Gastroesophageal sphincter (tissue), 4 donors: ENCODE measurements around the gene TTC7B. TPM values are rescaled to one million over a fixed set of nuclear protein-coding genes. Genes with fewer than 3 reads are reported as not detected.
"Not testable (repeated sequence)": the region's sequence is repeated elsewhere in the genome, so short reads cannot be mapped to it uniquely, and the experiment has no call there.

Experiments used
- ATAC-seq: fragments of 150-250 bp; one replicate; pipeline ENCODE4 v1.9.1; 2016; ENCODE audit warnings: mild to moderate bottlenecking, moderate library complexity
- H3K27ac ChIP-seq, 4 donors: fragments of 200-600 bp; sonication (generic) in 3 of 4; 1 replicate in 3 of 4; 2 replicates in 1 of 4; pipeline ENCODE4 v1.5.1; 2016 to 2019
- H3K27me3 ChIP-seq: fragments of 200-600 bp; sonication (generic); one replicate; pipeline ENCODE4 v1.5.1; 2019
- H3K36me3 ChIP-seq, 2 donors: fragments of 200-600 bp; sonication (generic); one replicate each; pipeline ENCODE4 v1.5.1; 2019; ENCODE audit warnings: control low read depth in 1 of 2
- H3K4me1 ChIP-seq, 3 donors: fragments of 200-600 bp; sonication (generic); 1 replicate in 2 of 3; 2 replicates in 1 of 3; pipeline ENCODE4 v1.5.1; 2016 to 2019; ENCODE audit warnings: control low read depth in 2 of 3
- H3K4me3 ChIP-seq, 2 donors: fragments of 200-600 bp; sonication (generic); one replicate each; pipeline ENCODE4 v1.5.1; 2019; ENCODE audit warnings: mild to moderate bottlenecking in 1 of 2, moderate library complexity in 1 of 2
- H3K9me3 ChIP-seq, 3 donors: fragments of 200-600 bp; sonication (generic); one replicate each; pipeline ENCODE4 v1.5.1; 2017 to 2019; ENCODE audit warnings: control low read depth in 2 of 3
- CTCF ChIP-seq, 4 experiments: fragments of 200-600 bp in 2 of 4; fragments of 450-650 bp in 2 of 4; sonication (generic) in 1 of 4; IDR thresholded peaks; one replicate each; pipeline ENCODE4 v1.5.1; 2017 to 2019; ENCODE audit warnings: antibody characterized with exemption in 4 of 4, mild to moderate bottlenecking in 2 of 4, moderate library complexity in 2 of 4
- EP300 ChIP-seq: sonication (generic); formaldehyde crosslinking; IDR thresholded peaks from one replicate; pipeline ENCODE4 v1.6.1; 2017; ENCODE audit warnings: antibody characterized with exemption, mild to moderate bottlenecking
- POLR2A ChIP-seq, 2 donors: fragments of 450-650 bp; IDR thresholded peaks; one replicate each; pipeline ENCODE4 v1.6.1; 2017; ENCODE audit warnings: antibody characterized with exemption in 2 of 2, mild to moderate bottlenecking in 2 of 2, moderate library complexity in 1 of 2
- POLR2AphosphoS5 ChIP-seq: sonication (generic); formaldehyde crosslinking; IDR thresholded peaks from one replicate; pipeline ENCODE4 v1.6.1; 2017; ENCODE audit warnings: antibody characterized with exemption
- WGBS, 2 donors: methylation state at CpG; one replicate each; pipeline ENCODE4 v1.1.5; 2018; ENCODE audit warnings: low coverage in 1 of 2; 5-methylcytosine and 5-hydroxymethylcytosine counted together
- total RNA-seq, 4 donors: library from RNA; depleted of rRNA; stranded (reverse); fragments of >200 nt; gene quantifications; one replicate each; pipeline ENCODE4 v1.1.0, GENCODE V29; 2016

Gene TTC7B
- total RNA-seq, 4 donors from 2014 or later = 59.0 to 170 (median 64.1) TPM

- H3K27ac ChIP-seq = peak overlapping the region; percentile 29 to 83 (median 80)
- no peaks in the 10 kb centered on the region for H3K36me3 ChIP-seq
- peaks cover 0 to 16% (median 2%) of the 10 kb centered on the region in 3 donors for H3K9me3 ChIP-seq
- ATAC-seq = peak; percentile 100
- no peaks in the 10 kb centered on the region for H3K27me3 ChIP-seq
- H3K4me1 ChIP-seq = peaks cover 0 to 17% (median 5%) of the 10 kb centered on the region in 3 donors
- TF ChIP-seq POLR2A (IDR thresholded peaks at IDR 0.05) (peak in 1 of 2 donors; percentile 18), POLR2AphosphoS5 (no peak)
- 1 to 7% methylated on average over 8 to 9 of the region's 42 CpGs for WGBS, 2 donors
- H3K4me3 ChIP-seq = peak overlapping the region; percentile 21 to 49
Measured at GRCh38 chr14:90827919-90828610, 11.8 kb upstream of the TTC7B start.

GRCh38 chr14:90823542-90823941, 7.3 kb upstream of the TTC7B start:
- not testable (repeated sequence) for H3K27me3 ChIP-seq, H3K4me3 ChIP-seq, ATAC-seq, H3K36me3 ChIP-seq, H3K27ac ChIP-seq, H3K4me1 ChIP-seq
- peaks cover 0 to 16% (median 2%) of the 10 kb centered on the region in 3 donors for H3K9me3 ChIP-seq
- 65 to 67% methylated on average over 2 to 4 of the region's 4 CpGs for WGBS, 2 donors

GRCh38 chr14:90820958-90821357, 4.7 kb upstream of the TTC7B start:
- Histone ChIP-seq H3K27ac (no peak overlapping the region), H3K36me3 (no peaks in the 10 kb centered on the region), H3K4me1 (peaks cover 0 to 6% (median 3%) of the 10 kb centered on the region in 3 donors), H3K27me3 (no peaks in the 10 kb centered on the region), H3K4me3 (no peak overlapping the region), H3K9me3 (peaks cover 0 to 16% (median 2%) of the 10 kb centered on the region in 3 donors)
- ATAC-seq = no peak
- TF ChIP-seq EP300 (no peak), CTCF (IDR thresholded peaks at IDR 0.05) (no peak), POLR2A (IDR thresholded peaks at IDR 0.05) (no peak), POLR2AphosphoS5 (no peak)
- WGBS, 2 donors = 43 to 70% methylated on average over 2 to 4 of the region's 11 CpGs

GRCh38 chr14:90819734-90820393, 3.6 kb upstream of the TTC7B start:
- no peak for TF ChIP-seq POLR2AphosphoS5
- no peak for TF ChIP-seq EP300
- TF ChIP-seq CTCF (IDR thresholded peaks at IDR 0.05) = no peak
- Histone ChIP-seq H3K4me1 (peaks cover 0 to 12% (median 10%) of the 10 kb centered on the region in 3 donors), H3K27ac (no peak overlapping the region), H3K36me3 (no peaks in the 10 kb centered on the region), H3K9me3 (peaks cover 0 to 16% (median 2%) of the 10 kb centered on the region in 3 donors), H3K4me3 (no peak overlapping the region), H3K27me3 (no peaks in the 10 kb centered on the region)
- no peak for ATAC-seq
- WGBS, 2 donors = 86 to 92% methylated on average over 1 to 3 of the region's 5 CpGs

GRCh38 chr14:90818715-90819114, 2.5 kb upstream of the TTC7B start:
- TF ChIP-seq EP300 = no peak
- no peak for TF ChIP-seq POLR2A (IDR thresholded peaks at IDR 0.05)
- TF ChIP-seq CTCF (IDR thresholded peaks at IDR 0.05) = no peak
- TF ChIP-seq POLR2AphosphoS5 = no peak
- Histone ChIP-seq H3K27ac (no peak overlapping the region), H3K36me3 (no peaks in the 10 kb centered on the region), H3K27me3 (no peaks in the 10 kb centered on the region), H3K4me1 (peaks cover 0 to 24% (median 13%) of the 10 kb centered on the region in 3 donors), H3K4me3 (no peak overlapping the region), H3K9me3 (peaks cover 0 to 7% (median 0%) of the 10 kb centered on the region in 3 donors)
- WGBS, 2 donors = 67% methylated on average over 1 of the region's 3 CpGs; no CpG with 5 or more reads in 1 of the 2 donors
- no peak for ATAC-seq
